ENCODE data around the gene MAML1.
"Not testable (repeated sequence)": the region's sequence is repeated elsewhere in the genome, so short reads cannot be mapped to it uniquely, and the experiment has no call there.

MAML1 gene

GRCh38 chr5:179767496-179768100 lies 35.0 kb downstream of the MAML1 start:
- DNase-seq (ENCODE audit: low read depth in 2 of 2), result no peak

DNA sequence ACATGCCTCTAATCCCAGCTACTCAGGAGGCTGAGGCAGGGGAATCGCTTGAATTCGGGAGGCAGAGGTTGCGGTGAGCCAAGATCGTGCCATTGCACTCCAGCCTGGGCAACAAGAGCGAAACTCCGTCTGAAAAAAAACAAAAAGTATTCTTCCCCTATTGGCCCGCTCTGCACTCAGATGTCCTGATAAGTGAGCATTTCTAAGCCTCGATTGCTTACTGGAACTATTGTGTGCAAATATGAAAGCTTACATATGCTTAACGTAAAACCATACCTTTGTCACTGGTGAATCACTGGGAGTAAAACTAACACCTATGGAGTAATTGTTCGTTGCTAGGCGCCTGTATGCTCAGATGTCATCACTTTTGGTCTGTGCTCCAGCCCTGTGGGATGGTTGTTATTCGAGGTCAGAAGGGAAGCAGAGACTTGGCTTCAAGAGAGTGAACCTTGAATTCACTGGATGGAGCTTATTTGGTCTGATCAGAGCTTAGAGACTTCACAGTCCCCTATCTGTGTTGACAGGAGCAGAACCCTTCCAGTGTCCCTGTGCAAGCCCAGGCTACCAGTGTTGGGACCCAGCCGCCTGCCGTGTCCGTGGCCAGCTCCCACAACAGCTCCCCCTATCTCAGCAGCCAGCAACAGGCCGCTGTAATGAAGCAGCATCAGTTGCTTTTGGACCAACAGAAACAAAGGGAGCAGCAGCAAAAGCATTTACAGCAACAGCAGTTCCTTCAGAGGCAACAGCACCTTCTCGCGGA lies 35.9 kb downstream of the MAML1 start:
- DNase-seq (ENCODE audit: low read depth in 2 of 2), result no peak

DNA sequence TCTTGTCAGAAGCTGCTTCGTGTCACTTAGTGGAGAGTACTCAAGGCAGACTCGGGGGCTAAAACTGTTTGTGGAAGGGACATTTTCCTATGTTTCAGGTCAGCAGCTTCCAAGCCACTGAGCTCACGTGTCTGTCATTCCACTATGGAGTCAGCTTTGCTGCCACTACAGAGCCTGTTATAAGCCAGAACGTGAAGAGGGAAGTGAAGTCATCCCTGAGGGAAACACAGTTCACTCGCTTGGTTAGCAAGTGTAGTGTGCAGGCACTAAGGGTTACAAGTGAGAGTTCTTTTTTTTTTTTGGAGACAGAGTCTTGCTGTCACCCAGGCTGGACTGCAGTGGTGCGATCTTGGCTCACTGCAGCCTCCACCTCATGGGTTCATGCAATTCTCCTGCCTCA lies 36.6 kb downstream of the MAML1 start:
- DNase-seq (ENCODE audit: low read depth in 2 of 2), result no peak

GRCh38 chr5:179769796-179770195 lies 37.2 kb downstream of the MAML1 start:
- DNase-seq (ENCODE audit: low read depth in 2 of 2), result no peak

- DNase-seq (ENCODE audit: low read depth in 2 of 2), result no peak
Observed at GRCh38 chr5:179771311-179771895, 38.8 kb downstream of the MAML1 start.

DNA sequence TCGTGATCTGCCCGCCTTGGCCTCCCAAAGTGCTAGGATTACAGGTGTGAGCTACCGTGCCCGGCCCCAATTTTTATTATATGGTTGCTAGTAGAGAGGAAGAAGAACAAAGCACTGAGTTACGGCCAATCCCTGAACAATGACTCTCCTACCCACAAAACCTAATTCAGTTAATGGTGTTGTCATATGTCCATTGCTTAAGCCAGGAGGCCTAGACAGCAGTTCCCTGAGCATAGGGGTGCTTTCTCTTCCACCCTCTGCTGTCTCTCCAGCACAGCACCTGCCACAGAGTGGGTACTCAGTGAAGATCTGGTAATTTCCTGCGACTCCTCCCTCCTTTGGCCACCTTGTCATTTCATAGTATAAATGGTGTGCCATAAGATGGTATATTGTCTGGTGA lies 39.7 kb downstream of the MAML1 start:
- no peak for DNase-seq (ENCODE audit: low read depth in 2 of 2)

DNA sequence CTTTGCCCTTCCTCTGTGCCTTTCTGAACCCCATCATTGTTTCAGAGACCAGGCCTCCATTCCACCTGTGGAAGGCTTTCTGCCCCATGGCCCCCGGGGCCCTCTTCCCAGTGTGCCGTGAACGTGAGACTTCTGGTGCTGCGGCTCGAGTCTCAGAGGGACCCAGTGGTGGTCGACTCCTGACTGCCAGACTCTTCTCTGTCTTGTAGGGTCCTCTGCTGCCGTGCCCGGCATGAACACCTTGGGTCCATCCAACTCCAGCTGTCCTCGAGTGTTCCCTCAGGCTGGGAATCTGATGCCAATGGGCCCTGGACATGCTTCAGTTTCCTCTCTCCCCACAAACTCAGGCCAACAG lies 41.0 kb downstream of the MAML1 start:
- DNase-seq (ENCODE audit: low read depth in 2 of 2), result no peak

- DNase-seq (ENCODE audit: low read depth in 2 of 2), result no peak
Observed at GRCh38 chr5:179774442-179774841, 41.8 kb downstream of the MAML1 start.

GRCh38 chr5:179776411-179776938 lies 43.9 kb downstream of the MAML1 start:
- no peak for DNase-seq (ENCODE audit: low read depth in 2 of 2)

- no peak for DNase-seq (ENCODE audit: low read depth in 2 of 2)
Observed at GRCh38 chr5:179777456-179777855, 44.8 kb downstream of the MAML1 start.

GRCh38 chr5:179777909-179778308 lies 45.3 kb downstream of the MAML1 start:
- DNase-seq (ENCODE audit: low read depth in 2 of 2), result no peak

DNA sequence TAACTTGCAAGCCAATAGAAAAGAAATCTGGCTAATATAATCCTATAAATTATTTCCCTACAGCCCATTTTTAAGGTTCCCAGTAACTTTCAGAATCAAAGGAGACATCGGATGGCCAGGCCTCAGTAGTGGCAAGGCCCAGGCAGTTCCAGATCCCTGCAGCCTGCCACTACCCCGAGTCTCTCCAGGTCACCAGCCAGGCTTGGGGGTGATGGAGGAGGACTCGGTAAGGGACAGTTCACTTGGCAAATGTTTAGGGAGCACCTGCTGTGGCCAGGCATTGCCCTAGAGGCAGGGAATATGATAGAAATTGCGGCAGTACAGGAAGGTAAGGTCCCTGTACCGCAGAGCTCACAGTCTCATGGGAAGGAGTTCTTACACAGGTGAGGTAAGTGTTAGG lies 46.0 kb downstream of the MAML1 start:
- DNase-seq (ENCODE audit: low read depth in 2 of 2), result no peak

DNA sequence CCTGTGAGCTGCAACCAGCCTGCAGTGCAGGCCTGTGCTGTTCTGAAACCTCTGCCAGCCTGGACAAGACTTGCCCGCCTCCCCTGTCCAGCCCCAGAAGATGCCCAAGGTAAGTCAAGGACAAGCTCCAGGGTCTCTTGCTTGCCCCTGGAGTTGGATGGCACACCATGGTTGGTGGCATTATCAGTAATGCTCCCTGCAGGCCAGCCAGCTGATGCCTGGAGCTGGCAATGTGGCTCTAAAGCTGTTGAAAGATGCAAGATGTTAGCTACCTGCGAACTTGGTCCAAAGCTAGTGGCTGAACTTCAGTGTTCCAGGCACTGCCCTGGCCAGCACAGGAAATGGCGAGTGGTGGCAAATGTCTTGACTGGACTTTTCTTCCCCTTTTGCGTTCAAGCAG lies 47.2 kb downstream of the MAML1 start:
- DNase-seq (ENCODE audit: low read depth in 2 of 2), result no peak

- no peak for DNase-seq (ENCODE audit: low read depth in 2 of 2)
Observed at GRCh38 chr5:179780362-179780761, 47.7 kb downstream of the MAML1 start.

- DNase-seq (ENCODE audit: low read depth in 2 of 2), result no peak
Observed at GRCh38 chr5:179781846-179782245, 49.2 kb downstream of the MAML1 start.

DNA sequence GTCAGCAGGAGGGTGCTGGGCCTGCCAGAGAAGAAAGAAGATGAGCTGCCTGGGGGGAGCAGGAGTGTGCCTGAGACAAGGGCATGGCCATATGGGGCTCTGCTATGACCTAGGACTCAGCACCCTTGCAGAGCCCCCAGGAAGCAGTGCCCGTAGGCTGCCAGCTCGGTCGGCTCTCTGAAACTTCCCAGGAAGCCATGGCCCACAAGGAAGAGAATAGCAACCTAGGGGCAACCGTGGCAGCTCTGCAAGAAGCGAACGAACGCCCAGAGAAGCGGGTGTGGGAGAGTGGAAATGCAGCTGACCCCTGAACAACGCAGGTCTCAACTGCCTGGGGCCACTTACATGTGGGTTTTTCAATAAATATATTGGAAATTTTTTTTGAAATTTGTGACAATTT lies 50.5 kb downstream of the MAML1 start:
- DNase-seq (ENCODE audit: low read depth in 2 of 2), result no peak

DNA sequence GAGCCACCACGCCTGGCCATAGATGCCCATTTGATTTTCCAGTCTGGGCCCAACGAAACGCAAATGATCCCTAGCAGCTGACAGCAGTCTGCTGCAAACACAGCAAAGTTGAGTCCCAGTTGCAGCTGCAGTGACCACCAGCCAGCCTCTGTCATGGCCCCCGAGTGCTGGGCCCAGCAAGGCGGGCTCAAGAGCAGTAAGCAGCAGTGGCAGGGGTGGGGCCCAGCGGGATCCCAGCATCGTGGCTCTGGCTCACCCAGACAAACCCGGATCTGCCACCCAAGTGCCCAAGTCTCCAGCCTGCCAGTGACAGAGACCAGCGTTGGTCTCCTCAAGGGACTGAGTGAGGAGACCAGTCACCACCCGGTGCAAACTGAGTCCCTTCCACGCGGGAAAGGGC lies 54.2 kb downstream of the MAML1 start:
- DNase-seq (ENCODE audit: low read depth in 2 of 2), result no peak

DNA sequence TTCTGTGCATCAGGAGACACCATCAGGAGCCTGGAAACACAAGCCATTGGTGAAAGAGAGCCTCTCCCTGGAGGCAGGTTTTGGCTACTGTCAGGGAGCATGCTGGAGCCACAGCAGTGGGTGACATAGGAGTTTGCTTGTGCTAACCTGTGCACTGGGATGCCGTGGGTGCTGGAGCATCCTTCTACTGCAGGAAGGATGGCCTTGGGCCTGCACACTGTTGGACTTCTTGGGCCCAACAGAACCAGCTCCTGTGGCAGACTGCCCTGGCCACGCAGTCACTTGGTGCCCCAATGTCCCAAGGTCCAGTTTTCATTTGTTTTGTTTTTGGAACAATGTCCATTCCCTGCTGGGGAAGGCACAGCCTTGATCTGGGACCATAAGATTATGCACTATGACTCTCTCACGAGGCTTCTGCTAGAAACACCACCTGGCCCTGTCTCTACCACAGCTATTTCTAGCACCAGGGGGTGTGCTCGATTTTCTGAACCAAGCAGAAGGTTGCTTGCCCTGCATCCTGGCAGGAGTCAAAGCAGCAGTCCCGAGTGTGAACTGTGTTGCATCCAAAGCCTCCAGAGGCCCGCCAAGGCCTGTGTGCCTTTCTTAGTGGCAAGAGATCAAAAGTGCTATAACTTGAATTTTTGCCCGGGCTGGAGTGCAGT lies 55.7 kb downstream of the MAML1 start:
- no peak for DNase-seq (ENCODE audit: low read depth in 2 of 2)

DNA sequence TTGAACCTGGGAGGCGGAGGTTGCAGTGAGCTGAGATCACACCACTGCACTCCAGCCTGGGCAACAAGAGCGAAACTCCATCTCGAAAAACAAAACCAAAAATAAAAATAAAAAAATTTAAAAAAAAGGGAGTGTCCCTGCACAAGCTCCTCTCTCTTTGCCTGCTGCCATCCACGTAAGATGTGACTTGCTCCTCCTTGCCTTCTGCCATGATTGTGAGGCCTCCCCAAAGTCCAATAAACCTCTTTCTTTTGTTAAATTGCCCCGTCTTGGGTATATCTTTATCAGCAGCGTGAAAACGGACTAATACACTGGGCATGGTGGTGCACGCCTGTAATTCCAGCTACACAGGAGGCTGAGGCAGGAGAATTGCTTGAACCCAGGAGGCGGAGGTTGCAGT lies 56.7 kb downstream of the MAML1 start:
- DNase-seq (ENCODE audit: low read depth in 2 of 2), result not testable (repeated sequence)

DNA sequence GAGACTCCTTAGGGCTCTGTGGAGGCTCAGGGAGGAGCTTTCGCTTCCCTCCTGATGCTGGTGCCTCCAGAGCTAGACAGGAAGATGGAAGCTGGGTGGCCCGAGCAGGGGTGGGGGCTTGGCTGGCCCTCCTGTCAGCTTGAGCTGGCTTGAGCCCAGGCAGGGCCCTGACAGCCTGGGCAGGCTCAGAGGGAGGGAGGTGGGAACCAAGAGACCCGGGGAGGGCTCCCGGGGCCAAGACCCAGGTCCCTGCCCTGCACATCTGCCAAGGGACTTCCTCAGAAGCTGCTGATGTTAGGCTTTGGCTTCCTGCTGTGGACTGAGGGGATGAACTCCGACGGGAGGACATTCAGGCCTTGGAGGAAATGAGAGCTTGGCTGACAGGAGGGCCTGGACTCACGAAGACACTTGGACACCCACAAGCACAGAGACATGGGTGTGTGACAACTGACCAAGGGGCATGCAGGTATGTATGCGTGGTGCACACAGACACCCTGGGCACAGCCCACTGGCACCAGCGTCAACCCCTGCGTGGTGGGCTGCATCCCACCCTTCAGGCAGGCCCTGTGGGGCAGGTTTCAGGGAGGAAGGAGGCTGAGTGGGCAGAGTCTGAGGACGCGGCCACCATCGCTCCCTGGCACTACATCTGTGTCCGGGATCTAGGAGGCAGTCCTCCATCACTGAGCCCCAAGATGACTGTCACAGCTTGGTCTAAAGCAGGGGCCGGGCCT lies 59.4 kb downstream of the MAML1 start:
- no peak for DNase-seq (ENCODE audit: low read depth in 2 of 2)

GRCh38 chr5:179792612-179793467 lies 60.2 kb downstream of the MAML1 start:
- no peak for DNase-seq (ENCODE audit: low read depth in 2 of 2)
